ENCODE measurements around the gene PCP4. TPM values are rescaled to one million over a fixed set of nuclear protein-coding genes. Genes with fewer than 3 reads are reported as not detected.

PCP4 gene
- total and polyA plus RNA-seq, 9 of the 15 experiments (the other 6 are each of a cell fraction or from before 2014, with no cell fraction given): not detected

GRCh38 chr21:39852021-39852721 lies 15.1 kb upstream of the PCP4 start:
- POLR2A ChIA-PET: interaction anchor here (0.6 to 1.6 kb wide), 6 partner anchors 8 to 130 kb away, joined by 3 to 4 read pairs (median 3); no protein-coding TSS in a partner anchor
- CTCF ChIA-PET (ENCODE audit: low intra/inter-chr PET ratio): no interaction called here
- no peak for FAIRE-seq
- Histone ChIP-seq H3K9me1 (ENCODE audit: control insufficient read depth, insufficient read depth, low read length) (no peaks in the 10 kb centered on the region), H3K79me2 (ENCODE audit: control insufficient read depth, insufficient read depth, low read length) (no peaks in the 10 kb centered on the region), H4K20me1 (replicated peaks; ENCODE audit: control insufficient read depth, insufficient read depth, low read length) (no peaks in the 10 kb centered on the region), H3K4me3 (no peak overlapping the region), H3K4me1 (replicated peaks in 1 of 2; ENCODE audit: control insufficient read depth in 2 of 2, insufficient read depth in 2 of 2, low read length in 2 of 2) (no peaks in the 10 kb centered on the region), H3K36me3 (ENCODE audit: control insufficient read depth, insufficient read depth, low read length) (no peaks in the 10 kb centered on the region), H3K27ac (ENCODE audit: extremely low read depth, low read depth, low read length) (no peak overlapping the region), H3K4me2 (ENCODE audit: insufficient read depth, low read length) (no peak overlapping the region), H3K9me3 (replicated peaks; ENCODE audit: control insufficient read depth, insufficient read depth, low read depth, low read length) (no peaks in the 10 kb centered on the region), H3K9ac (ENCODE audit: insufficient read depth in 1 of 2, low read depth in 2 of 2, low read length in 2 of 2) (no peak overlapping the region), H3K27me3 (ENCODE audit: control insufficient read depth in 2 of 2, insufficient read depth in 2 of 2, low read length in 2 of 2) (no peaks in the 10 kb centered on the region), H2AFZ (ENCODE audit: low read depth, low read length) (no peak overlapping the region)
- WGBS (ENCODE audit: insufficient coverage, low coverage, missing lambda C conversion rate): 1% methylated on average over 5 of the region's 5 CpGs
- BruUV-seq (replicated peaks): no TSS peak
- in situ Hi-C loops (cut with MboI): no loop called here
- no peak for ATAC-seq
- intact Hi-C loops (cut with micrococcal nuclease): no loop called here
- TF ChIP-seq U2AF1 (optimal IDR thresholded peaks at IDR 0.05; ENCODE audit: low read depth, low read length): no peak
- TF ChIP-seq ZNF217 (CRISPR knock-in tag; IDR thresholded peaks at IDR 0.05): no peak
- TF ChIP-seq SMAD3 (CRISPR knock-in tag; conservative IDR thresholded peaks at IDR 0.05): no peak
- TF ChIP-seq XRCC5 (IDR thresholded peaks at IDR 0.05; ENCODE audit: low read depth, low read length): no peak
- TF ChIP-seq, protein P1, sequence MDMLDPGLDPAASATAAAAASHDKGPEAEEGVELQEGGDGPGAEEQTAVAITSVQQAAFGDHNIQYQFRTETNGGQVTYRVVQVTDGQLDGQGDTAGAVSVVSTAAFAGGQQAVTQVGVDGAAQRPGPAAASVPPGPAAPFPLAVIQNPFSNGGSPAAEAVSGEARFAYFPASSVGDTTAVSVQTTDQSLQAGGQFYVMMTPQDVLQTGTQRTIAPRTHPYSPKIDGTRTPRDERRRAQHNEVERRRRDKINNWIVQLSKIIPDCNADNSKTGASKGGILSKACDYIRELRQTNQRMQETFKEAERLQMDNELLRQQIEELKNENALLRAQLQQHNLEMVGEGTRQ (CRISPR knock-in tag; IDR thresholded peaks at IDR 0.05): no peak
- no peak for DNase-seq (ENCODE audit: extremely low read depth in 1 of 4, low spot score in 3 of 4)

All from K562 (cell line).